Activated naive CD4-positive, alpha-beta T cell treated with anti-CD3 and anti-CD28 coated beads for 36 hours (primary cell): ENCODE measurements around the gene PDLIM1. TPM values are rescaled to one million over a fixed set of nuclear protein-coding genes. Genes with fewer than 3 reads are reported as not detected.

ENCODE experiments used
- CTCF ChIA-PET: fragments of 350-600 bp; sonication (Branson Sonifier 250); formaldehyde crosslinking; loops from one replicate; lab custom pipeline; 2021; ENCODE audit warnings: antibody characterized with exemption; lab: Charles Lee
- DNase-seq: peaks from one replicate; pipeline ENCODE4 v3.0.0-alpha.2; 2020
- H3K27ac Mint-ChIP-seq: one replicate; pipeline ENCODE4 v1.8.0; 2021; ENCODE audit warnings: mild to moderate bottlenecking, mixed read lengths
- H3K27me3 Mint-ChIP-seq: one replicate; pipeline ENCODE4 v1.8.0; 2021; ENCODE audit warnings: low read depth, mixed read lengths
- H3K36me3 Mint-ChIP-seq: one replicate; pipeline ENCODE4 v1.8.0; 2021; ENCODE audit warnings: low read depth, mixed read lengths
- H3K4me1 Mint-ChIP-seq: one replicate; pipeline ENCODE4 v1.8.0; 2021; ENCODE audit warnings: low read depth, mixed read lengths
- H3K4me3 Mint-ChIP-seq: one replicate; pipeline ENCODE4 v1.8.0; 2021; ENCODE audit warnings: mild to moderate bottlenecking, moderate library complexity, mixed read lengths
- H3K9me3 Mint-ChIP-seq: one replicate; pipeline ENCODE4 v1.8.0; 2021; ENCODE audit warnings: mixed read lengths
- intact Hi-C: fragments of 100-400 bp; cut with micrococcal nuclease; formaldehyde crosslinking; loops from one replicate; pipeline ENCODE4 v1.15.1; 2023
- total RNA-seq, 2 experiments: library from RNA; stranded (reverse); gene quantifications; one replicate each; pipeline ENCODE4 v1.2.3, GENCODE V29; 2021

PDLIM1 gene, protein sequence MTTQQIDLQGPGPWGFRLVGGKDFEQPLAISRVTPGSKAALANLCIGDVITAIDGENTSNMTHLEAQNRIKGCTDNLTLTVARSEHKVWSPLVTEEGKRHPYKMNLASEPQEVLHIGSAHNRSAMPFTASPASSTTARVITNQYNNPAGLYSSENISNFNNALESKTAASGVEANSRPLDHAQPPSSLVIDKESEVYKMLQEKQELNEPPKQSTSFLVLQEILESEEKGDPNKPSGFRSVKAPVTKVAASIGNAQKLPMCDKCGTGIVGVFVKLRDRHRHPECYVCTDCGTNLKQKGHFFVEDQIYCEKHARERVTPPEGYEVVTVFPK
- under 1 TPM; 0.27 to 0.33 TPM for total RNA-seq

DNA sequence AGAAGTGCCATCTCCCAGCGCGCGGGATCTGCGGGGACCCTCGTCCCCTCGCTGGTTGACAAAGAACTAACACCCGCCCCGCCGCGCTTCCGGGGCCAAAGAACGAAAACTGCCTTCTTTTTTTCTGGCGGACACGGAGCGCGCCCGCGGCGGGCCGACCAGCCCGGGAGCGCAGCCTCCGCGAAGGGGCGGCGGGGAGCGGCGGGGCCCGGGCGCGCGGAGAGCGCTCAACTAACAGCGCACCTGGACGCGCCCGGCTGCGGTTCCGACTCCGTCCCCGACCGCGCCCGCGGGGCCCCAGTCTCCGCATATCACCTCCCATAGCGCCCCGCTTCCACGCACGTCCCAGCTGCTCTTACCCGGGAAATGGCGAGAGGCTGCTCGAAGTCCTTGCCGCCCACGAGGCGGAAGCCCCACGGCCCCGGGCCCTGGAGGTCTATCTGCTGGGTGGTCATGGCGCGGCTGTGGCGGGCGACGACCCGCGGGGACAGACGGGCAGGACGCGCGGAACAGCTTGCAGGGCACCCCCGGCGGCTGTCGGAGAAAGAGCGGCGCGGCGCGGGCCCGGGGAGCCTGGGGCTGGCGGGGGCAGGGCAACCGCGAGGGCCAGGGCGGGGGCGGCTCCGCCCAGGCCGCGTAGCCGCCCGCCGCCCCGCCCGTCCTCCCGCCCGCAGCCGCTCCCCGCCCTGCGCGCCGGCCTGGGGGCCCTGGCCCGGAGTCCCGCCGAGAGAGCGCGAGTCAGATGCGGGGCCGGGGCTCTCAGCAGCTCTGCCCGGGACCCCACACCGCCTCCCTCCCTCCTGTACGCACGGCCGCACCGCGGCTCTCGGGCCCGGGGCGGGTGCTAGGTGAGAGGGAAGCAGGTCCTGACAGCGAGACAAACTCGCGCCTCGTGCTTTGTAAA, at the start of gene PDLIM1:
PDLIM1 (minus strand) TSS at position 543 of the 904 bp plus-strand sequence; CDS start at position 455, 88 bp downstream.
- Mint-ChIP-seq H3K4me3 (peak within 1 kb of the TSS; percentile 55), H3K36me3 (no peaks in the 10 kb centered on the region), H3K27ac (no peak within 1 kb of the TSS), H3K9me3 (no peaks in the 10 kb centered on the region), H3K27me3 (peaks cover 56% of the 10 kb centered on the region), H3K4me1 (peaks cover 16% of the 10 kb centered on the region)
- intact Hi-C loops: loop anchor here (5.0 kb wide), 1 partner anchor 72 kb away; no protein-coding TSS in a partner anchor
- CTCF ChIA-PET: interaction anchor here (0.5 kb wide), 1 partner anchor 20 kb away, joined by 3 read pairs; no protein-coding TSS in a partner anchor
- DNase-seq: peak; percentile 30

DNA sequence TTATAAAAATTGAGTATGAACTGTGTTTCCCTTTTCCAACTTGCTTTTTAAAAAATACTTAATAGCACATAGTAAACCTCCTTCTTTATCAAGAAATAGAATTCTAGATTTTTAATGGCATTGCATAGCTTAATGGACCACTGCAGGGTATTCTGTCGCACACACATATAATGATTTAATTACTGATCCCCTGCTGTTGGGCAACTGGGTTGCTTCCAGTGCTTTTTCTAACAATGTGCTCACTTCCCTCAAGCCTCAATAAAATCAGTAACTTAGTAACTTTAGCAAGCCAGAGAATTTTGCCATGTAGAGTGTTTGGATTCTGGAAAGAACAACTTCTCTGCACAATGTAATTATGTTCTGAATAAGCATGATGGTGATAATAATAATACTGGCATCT, 49.1 kb upstream of the PDLIM1 start:
- Mint-ChIP-seq H3K4me3 (no peak overlapping the region), H3K4me1 (no peaks in the 10 kb centered on the region), H3K9me3 (no peaks in the 10 kb centered on the region), H3K27ac (no peak overlapping the region), H3K27me3 (no peaks in the 10 kb centered on the region), H3K36me3 (no peaks in the 10 kb centered on the region)
- intact Hi-C loops: no loop called here
- DNase-seq: no peak
- CTCF ChIA-PET: interaction anchor here (0.6 to 1.0 kb wide), 3 partner anchors 22 to 106 kb away, joined by 3 to 5 read pairs (median 3); no protein-coding TSS in a partner anchor

DNA sequence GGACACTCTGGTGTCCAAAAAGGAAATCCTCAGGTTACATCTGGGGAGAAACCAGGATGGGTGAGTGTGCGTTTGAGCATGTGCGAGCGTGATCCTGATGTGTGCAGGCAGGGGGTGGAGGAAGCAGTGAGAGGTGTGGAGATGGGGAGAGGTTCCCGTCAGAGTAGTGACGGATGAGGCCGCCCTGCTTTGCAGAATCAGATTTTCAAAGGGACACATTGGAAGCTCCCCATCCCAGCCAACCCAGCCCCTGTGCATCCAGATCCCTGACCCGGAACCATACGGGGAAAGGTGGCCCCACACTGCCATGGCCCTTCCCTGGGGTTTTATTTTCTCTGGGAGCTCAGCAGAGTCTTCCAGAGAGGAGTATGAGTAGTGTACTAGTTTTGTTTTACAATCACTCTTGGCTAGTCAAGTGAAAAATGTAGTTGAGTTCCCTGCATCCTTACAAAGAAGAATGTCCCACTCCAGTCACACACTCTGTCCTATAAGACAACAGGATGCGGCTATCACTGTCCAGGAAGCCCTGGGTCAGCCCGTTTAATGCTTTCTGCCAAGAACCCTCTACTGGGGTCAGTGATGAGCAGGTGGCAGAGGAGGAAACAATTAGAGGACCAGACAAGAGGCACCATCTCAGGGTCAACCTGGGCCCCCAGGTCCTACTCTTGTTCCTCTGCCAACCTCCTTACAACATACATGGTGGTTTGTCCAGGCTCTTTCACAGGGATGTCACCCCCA, 46.8 kb upstream of the PDLIM1 start:
- Mint-ChIP-seq H3K4me1 (no peaks in the 10 kb centered on the region), H3K27me3 (no peaks in the 10 kb centered on the region), H3K9me3 (no peaks in the 10 kb centered on the region), H3K27ac (no peak overlapping the region), H3K36me3 (no peaks in the 10 kb centered on the region), H3K4me3 (no peak overlapping the region)
- intact Hi-C loops: no loop called here
- no peak for DNase-seq
- CTCF ChIA-PET: no interaction called here

DNA sequence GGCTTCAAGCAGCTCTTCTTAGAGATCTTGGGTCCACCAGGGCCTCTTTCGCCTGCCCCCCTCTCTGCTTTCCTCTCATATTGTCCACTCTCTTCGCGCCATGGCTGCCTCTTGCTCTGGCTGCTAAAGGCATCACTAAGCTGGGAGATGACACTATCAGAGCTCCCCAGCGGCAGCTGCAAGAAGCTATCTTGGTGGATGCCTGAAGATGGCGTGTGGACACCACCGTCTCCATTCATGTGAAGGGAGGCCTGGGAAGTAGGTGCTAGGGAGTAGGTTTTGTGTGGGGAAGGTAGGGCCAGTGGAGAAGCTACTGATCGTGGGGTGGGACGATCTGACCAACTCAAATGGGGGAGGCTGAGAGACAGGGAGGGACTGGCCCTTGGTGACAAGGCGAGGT, 45.9 kb upstream of the PDLIM1 start:
- Mint-ChIP-seq H3K4me3 (no peak overlapping the region), H3K4me1 (no peaks in the 10 kb centered on the region), H3K27ac (no peak overlapping the region), H3K27me3 (no peaks in the 10 kb centered on the region), H3K9me3 (no peaks in the 10 kb centered on the region), H3K36me3 (no peaks in the 10 kb centered on the region)
- DNase-seq: no peak
- CTCF ChIA-PET: interaction anchor here (1.1 kb wide), 1 partner anchor 25 kb away, joined by 3 read pairs; no protein-coding TSS in a partner anchor
- intact Hi-C loops: no loop called here

DNA sequence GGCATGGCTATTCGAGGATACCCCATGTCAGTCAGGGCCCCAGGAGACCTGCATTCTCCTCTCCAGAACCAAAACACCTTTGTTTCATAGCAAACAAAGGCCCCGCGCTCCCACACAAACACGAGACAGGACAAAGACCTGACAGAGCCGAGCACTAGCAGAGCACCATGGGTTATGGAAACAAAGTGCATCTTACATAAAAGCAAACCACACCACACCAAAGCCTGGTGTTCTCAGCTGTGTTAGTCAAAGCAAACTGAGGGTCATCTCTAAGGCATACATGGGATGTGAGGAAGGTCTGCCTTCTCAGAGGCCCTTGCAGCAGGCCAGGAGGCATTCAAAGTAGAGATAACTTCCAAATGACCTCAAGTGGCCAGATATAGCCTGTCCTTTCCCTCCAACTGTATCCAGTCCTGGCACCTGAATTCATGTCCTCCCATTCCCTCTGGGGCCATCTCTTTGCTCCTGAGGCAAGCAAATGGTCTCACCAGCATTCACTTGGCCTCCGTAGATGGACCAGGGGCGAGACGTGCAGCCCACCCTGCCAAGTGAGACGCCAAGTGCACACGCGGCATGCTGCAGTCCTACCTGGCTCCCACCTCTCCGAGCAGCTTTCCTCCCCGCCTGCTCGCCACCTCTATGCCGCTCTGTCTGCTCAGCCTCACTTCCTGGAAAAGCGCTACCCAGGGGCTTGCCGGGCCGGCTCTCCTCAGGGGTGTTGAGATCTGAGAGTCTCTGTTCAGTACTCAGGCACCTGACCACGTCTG, 45.3 kb upstream of the PDLIM1 start:
- intact Hi-C loops: no loop called here
- Mint-ChIP-seq H3K4me3 (no peak overlapping the region), H3K9me3 (no peaks in the 10 kb centered on the region), H3K36me3 (no peaks in the 10 kb centered on the region), H3K27ac (no peak overlapping the region), H3K4me1 (no peaks in the 10 kb centered on the region), H3K27me3 (no peaks in the 10 kb centered on the region)
- DNase-seq: no peak
- CTCF ChIA-PET: interaction anchor here (1.1 kb wide), 1 partner anchor 26 kb away, joined by 3 read pairs; no protein-coding TSS in a partner anchor

DNA sequence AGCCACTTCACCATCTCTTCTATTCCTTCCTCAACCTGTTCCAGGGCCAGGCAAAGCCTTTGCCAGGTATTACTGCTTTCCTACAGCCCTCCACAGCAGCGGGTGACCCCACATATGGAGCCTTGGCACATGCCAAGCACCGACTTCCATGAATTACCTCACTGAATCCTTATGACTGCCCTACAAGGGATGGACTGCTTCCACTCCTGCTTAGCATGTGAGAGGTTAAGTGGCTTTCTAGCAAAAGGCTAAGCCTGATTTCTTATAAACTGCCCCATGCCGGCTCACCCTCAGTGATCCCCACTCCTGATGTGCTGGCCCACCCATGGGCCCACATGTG, 44.0 kb upstream of the PDLIM1 start:
- Mint-ChIP-seq H3K9me3 (no peaks in the 10 kb centered on the region), H3K27ac (no peak overlapping the region), H3K4me3 (no peak overlapping the region), H3K27me3 (no peaks in the 10 kb centered on the region), H3K4me1 (no peaks in the 10 kb centered on the region), H3K36me3 (no peaks in the 10 kb centered on the region)
- no peak for DNase-seq
- intact Hi-C loops: no loop called here
- CTCF ChIA-PET: interaction anchor here (0.6 kb wide), 1 partner anchor 18 kb away, joined by 4 read pairs; no protein-coding TSS in a partner anchor

DNA sequence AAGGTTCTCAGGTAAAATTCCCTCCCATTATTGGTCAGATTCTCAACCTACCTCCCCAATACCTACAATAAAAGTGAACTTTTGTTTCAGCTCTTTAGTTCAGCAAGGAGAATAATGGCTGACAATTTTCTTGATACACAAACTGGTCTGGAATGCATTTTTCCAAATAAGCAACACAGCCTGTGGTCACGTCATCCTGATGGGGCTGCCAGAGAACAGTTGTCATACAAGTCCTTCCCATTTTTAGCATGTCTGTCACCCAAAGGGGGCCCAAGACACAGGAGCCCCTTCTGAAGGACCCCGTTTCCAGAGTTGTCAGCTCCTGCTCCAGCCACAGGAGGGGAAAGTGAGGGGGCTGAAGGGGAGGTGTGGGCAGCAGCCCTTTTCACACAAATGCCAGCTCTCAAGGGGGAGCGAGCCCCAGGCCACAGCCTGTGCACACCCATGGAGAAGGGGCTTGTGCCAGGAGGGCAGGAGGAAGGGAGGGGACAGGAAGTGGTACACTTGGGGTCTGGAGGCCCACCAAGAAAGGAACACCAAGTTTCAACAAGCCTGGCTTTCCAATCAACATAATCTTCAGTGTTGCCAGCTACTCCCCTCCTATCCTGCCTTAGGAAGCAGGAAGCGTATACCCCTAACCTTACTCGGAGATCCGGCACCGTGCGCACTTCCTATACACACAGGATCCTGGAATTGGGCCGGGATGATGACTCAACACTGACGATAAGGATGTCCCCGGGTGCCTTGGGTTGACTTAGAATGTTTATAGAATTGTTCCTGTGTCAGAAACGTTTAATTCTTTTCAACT, 43.4 kb upstream of the PDLIM1 start:
- intact Hi-C loops: no loop called here
- no peaks in the 10 kb centered on the region for H3K27me3 Mint-ChIP-seq
- H3K27ac Mint-ChIP-seq: no peak overlapping the region
- no peaks in the 10 kb centered on the region for H3K36me3 Mint-ChIP-seq
- CTCF ChIA-PET: interaction anchor here (0.6 kb wide), 2 partner anchors 18 to 1515 kb away, joined by 3 to 4 read pairs; no protein-coding TSS in a partner anchor
- H3K4me3 Mint-ChIP-seq: no peak overlapping the region
- no peaks in the 10 kb centered on the region for H3K9me3 Mint-ChIP-seq
- DNase-seq: no peak
- H3K4me1 Mint-ChIP-seq: no peaks in the 10 kb centered on the region

DNA sequence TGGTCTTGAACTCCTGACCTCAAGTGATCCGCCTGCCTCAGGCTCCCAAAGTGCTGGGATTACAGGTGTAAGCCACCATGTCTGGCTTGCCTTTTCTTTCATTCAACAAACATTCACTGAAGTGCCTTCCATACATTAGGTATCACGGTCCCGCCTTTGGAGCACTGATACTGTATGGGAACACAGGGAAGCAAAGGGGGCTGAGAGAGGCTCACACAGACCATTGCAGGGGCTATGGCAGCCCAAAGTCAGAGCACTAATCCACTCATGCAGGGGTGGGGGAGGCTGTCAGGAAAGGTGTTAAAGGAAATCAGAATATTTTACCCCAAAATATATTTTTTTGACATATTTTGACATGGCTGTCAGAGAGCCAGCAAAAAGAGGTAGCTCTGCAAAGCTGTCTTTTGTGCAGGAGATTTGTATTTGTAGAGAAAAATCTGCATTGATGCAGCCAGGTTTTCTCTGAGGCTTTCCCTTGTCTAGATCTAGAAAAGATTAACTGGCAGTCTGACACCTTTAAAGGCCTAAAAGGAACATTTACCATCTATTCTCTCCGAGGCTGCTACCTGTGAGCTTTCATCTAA, 42.0 kb upstream of the PDLIM1 start:
- intact Hi-C loops: no loop called here
- CTCF ChIA-PET: no interaction called here
- Mint-ChIP-seq H3K27ac (no peak overlapping the region), H3K4me1 (no peaks in the 10 kb centered on the region), H3K4me3 (no peak overlapping the region), H3K9me3 (no peaks in the 10 kb centered on the region), H3K36me3 (no peaks in the 10 kb centered on the region), H3K27me3 (no peaks in the 10 kb centered on the region)
- no peak for DNase-seq

DNA sequence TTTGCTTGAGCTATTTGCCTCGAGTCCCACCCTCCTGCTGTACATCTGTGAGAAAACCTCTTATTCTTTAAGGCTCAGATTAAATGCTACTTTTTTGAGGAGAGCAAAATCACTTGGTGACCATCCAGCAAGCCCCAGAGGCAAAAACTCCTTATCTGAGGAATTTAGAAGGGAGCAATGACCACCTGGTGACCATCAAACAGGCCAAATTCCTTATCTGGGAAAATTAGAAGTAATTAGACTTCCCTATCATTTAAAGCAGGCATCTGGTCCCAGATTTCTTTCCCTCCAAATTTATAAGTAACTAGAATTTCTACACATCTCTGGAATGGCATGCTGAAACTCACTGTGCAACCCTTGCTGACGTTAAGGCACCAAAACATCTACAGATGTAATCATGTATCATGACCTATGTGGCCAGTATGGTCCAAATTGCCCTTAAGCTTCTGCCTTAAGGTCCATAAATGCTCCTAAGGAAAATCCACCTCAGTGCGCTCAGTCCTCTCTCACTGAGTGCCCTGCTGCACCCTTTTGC, 40.9 kb upstream of the PDLIM1 start:
- no peaks in the 10 kb centered on the region for H3K4me1 Mint-ChIP-seq
- H3K36me3 Mint-ChIP-seq: no peaks in the 10 kb centered on the region
- H3K27me3 Mint-ChIP-seq: no peaks in the 10 kb centered on the region
- DNase-seq: no peak
- H3K4me3 Mint-ChIP-seq: no peak overlapping the region
- intact Hi-C loops: no loop called here
- H3K27ac Mint-ChIP-seq: no peak overlapping the region
- H3K9me3 Mint-ChIP-seq: no peaks in the 10 kb centered on the region
- CTCF ChIA-PET: interaction anchor here (1.2 kb wide), 1 partner anchor 30 kb away, joined by 3 read pairs; no protein-coding TSS in a partner anchor

DNA sequence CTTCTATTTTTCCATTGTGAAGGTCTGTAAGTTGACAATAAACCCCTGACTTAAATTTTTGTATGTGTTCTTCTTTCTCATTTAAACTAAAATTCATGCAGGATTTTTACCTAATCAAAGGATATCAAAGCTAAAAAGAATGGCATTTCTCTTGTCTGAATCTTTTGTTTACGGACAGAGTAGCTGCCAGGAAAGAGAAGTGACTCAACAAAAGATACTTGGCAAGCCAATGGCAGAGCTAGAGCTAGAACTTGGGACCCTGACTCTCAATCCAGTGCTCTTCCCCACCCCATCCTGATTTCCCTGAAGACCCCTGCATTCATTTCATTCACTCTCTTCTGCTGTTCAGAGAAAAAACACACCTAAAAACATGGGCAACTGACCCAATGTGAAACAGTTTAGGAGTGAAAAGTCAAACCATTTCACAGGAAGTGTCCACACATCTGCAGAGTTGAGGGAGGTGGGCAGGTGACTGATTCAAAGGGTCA, 40.2 kb upstream of the PDLIM1 start:
- no peaks in the 10 kb centered on the region for H3K9me3 Mint-ChIP-seq
- no peak for DNase-seq
- H3K27me3 Mint-ChIP-seq: no peaks in the 10 kb centered on the region
- CTCF ChIA-PET: interaction anchor here (1.2 kb wide), 1 partner anchor 31 kb away, joined by 3 read pairs; no protein-coding TSS in a partner anchor
- no peak overlapping the region for H3K4me3 Mint-ChIP-seq
- H3K4me1 Mint-ChIP-seq: no peaks in the 10 kb centered on the region
- intact Hi-C loops: no loop called here
- H3K27ac Mint-ChIP-seq: no peak overlapping the region
- H3K36me3 Mint-ChIP-seq: no peaks in the 10 kb centered on the region
